ENCODE results near the gene UAP1L1.

Gene UAP1L1

DNA sequence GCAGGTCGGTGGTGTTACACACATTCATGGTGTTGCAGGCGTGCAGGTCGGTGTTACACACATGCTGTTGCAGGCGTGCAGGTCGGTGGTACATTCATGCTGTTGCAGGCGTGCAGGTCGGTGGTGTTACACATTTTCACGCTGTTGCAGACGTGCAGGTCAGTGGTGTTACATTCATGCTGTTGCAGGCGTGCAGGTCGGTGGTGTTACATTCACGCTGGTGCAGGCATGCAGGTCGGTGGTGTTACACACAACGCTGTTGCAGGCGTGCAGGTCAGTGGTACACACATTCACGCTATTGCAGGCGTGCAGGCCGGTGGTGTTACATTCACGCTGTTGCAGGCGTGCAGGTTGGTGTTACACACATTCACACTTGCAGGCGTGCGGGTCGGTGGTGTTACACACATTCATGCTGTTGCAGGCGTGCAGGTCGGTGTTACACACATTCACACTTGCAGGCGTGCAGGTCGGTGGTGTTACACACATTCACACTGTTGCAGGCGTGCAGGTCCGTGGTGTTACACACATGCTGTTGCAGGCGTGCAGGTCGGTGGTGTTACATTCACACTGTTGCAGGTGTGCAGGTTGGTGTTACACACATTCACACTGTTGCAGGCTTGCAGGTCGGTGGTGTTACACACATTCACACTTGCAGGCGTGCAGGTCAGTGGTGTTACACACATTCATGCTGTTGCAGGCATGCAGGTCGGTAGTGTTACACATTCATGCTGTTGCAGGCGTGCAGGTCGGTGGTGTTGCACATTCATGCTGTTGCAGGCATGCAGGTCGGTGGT, 26.1 kb downstream of the UAP1L1 start:
- no peak for DNase-seq

- DNase-seq, result no peak
Observed at GRCh38 chr9:137105814-137106661, 28.7 kb downstream of the UAP1L1 start.

GRCh38 chr9:137106662-137107250, 29.4 kb downstream of the UAP1L1 start:
- DNase-seq, result no peak

DNA sequence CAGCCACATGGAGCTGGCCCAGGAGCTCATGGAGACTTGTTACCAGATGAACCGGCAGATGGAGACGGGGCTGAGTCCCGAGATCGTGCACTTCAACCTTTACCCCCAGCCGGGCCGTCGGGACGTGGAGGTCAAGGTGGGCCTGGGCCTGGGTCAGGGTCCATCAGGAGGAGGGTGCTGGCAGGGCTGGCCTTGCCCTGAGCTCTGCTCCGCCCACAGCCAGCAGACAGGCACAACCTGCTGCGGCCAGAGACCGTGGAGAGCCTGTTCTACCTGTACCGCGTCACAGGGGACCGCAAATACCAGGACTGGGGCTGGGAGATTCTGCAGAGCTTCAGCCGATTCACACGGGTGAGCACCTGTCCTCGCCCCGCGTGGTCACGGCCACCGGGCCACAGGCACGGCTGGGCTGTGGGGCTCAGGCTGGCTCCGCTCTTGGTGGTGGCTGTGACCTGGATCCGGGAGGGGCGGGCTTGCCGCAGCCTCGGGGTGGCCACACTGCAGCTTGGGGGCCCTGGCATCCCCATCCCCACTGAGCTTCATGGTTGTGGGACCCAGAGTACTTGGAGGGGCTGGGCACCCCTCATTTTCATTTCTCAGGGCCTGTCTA, 30.1 kb downstream of the UAP1L1 start:
- no peak for DNase-seq

- no peak for DNase-seq
Observed at GRCh38 chr9:137107982-137108381, 30.7 kb downstream of the UAP1L1 start.

- no peak for DNase-seq
Observed at GRCh38 chr9:137108608-137109249, 31.4 kb downstream of the UAP1L1 start.

DNA sequence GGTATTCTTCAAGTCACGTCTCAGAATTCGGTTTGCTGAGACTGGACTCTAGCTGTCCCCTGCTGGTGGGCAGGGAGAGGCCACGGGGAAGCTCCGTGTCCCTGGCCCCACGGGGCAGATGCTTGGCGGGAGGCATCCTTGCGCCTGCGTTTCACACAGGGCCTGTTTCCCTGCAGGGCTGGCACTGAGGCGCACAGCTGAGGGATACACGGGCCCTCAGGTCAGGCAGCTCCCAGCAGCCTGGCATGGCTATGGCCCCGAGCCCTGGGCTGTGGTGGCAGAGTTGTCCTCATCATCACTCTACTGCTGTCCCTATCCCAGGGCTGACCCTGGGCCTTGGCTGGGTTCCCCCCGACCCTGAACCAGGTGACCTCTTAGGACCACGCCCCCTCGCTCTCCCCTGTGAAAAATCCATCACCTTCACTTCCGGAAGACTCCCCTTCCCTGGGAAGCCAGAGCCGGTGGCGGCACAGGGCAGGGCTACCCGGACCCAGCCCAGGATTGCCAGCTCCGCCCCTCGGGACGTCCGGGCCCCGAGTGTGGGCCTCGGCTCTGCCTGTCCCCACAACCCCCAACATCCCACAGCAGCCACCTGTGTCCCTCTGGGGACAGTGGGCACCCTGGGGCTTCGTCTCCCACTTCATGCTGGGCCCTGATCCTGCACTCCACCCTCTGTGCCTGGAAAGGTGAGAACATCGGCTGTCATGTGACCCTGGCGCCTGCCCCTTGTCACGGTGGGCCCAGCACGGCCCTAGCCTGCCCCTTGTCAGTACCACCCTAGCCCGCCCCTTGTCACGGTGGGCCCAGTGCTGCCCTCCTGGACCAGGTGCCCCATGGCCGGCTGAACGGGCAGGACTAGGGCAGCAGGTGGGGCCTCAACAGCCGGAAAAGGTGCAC, 32.2 kb downstream of the UAP1L1 start:
- DNase-seq, result no peak

DNA sequence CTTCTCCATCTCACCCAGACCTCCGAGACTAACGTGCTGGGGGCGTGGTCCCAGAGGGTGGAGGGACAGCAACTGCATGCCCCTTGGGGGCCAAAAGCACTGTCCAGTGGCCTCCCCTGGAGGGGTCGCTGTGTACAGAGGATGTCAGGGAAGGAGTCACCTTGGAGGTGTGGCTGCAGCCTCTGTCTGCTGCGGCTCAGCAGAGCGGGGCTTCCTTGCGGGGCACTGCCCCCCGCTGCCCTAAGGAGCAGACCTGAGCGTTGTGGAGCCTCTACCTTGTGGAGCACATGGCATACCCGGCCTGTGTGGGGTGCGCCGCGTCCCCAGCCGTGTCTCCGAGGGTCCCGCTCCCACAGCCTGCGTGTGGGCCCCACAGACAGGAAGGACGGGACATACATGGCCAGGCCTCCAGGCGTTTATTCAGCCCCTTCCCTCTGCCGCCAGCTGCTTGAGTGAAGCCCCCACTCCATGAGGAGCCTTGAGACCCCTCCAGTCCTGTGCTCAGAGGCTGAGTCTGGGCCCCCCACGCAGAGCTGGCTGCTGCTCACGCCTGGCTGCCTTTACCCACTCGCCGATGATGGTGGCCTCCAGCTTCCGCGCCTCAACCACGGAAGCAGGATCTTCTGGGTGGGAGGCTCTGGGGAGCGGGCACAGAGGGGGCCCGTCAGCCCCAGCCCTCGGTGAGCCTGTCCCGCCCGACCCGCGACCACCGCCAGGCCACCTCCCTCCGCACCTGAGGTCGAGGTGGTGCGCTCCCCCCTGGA, 33.0 kb downstream of the UAP1L1 start:
- DNase-seq, result no peak

GRCh38 chr9:137110911-137111787, 33.8 kb downstream of the UAP1L1 start:
- no peak for DNase-seq

- DNase-seq, result no peak
Observed at GRCh38 chr9:137111788-137112563, 34.7 kb downstream of the UAP1L1 start.

- no peak for DNase-seq
Observed at GRCh38 chr9:137112564-137113384, 35.5 kb downstream of the UAP1L1 start.

DNA sequence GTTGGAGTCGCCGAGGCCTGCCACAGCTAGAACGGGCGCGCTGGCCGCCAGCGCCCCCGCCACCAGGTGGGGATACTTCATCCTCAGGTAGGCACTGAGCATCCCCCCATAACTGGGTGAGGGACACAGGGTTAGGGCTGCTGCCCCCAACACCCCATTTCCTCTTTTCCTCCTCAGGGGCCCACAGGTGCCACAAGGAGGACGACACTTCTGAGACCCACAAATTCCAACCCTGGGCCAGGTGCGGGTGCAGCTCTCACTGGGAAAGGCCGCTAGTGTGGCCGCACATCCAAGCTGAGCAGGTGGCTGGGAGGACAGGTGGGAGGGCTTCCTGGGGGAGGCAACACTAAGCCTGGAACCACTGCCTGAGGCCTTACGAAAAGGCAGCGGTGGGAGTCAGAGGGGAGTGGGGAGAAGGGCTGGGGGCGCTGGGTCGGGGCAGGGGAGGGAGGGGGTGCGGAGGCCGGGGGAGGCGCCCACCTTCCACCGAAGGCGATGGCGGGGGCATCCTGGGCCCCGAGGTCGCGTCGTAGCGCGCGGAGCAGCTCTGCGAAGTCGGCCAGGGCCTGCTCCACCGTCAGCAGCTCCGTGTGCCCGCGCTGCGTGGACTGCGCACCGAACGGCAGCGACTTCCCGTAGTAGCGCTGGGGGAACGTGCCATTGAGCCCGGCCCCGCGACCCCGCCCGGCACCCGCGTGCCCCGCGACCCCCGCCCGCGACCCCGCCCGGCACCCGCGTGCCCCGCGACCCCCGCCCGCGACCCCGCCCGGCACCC, 36.3 kb downstream of the UAP1L1 start:
- no peak for DNase-seq

GRCh38 chr9:137114220-137114612, 36.9 kb downstream of the UAP1L1 start:
- DNase-seq, result no peak

DNA sequence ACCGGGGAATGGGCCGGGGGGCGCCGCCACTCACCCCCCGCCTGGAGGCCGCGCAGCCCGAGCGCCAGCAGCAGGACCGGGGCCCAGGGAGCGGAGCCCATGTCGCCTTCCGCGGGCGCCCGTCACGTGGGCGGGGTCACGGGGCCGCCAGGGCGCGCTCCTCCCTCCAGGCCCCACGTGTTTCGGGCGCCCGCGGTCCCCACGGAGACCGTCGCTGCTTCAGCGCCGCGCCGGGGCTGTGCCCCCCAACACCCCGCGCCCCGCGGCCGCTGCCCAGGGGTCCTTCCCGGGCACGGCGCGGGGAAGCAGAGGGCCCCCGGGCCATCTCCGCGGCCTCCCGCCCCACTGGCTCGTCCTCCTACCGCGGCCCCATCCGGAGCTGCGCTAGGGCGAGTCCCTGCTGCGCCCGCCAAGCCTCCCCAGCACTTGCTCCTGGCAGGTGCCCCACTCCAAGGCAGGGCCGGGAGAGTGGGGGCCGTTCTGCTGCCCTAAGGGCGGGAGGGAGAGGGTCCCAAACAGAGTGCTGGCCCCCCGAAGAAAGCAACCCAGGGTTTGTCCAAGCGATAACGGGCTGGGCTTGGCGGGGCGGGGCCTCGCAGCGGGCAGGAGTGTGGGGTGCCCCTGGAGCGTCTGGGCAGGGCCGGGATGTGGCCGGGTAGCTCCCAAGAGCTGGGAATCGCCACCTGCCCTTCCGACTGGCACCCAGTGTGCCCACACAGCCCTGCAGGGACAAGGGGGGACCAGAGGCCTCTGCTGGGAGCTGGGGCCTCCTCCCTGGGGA, 37.5 kb downstream of the UAP1L1 start, which contains the start of gene DPP7:
Gene DPP7 (minus strand): TSS at position 121 of the 781 bp plus-strand sequence. CDS start 20 bp downstream, at position 101.
- DNase-seq, result peak; percentile 17 to 49

DNA sequence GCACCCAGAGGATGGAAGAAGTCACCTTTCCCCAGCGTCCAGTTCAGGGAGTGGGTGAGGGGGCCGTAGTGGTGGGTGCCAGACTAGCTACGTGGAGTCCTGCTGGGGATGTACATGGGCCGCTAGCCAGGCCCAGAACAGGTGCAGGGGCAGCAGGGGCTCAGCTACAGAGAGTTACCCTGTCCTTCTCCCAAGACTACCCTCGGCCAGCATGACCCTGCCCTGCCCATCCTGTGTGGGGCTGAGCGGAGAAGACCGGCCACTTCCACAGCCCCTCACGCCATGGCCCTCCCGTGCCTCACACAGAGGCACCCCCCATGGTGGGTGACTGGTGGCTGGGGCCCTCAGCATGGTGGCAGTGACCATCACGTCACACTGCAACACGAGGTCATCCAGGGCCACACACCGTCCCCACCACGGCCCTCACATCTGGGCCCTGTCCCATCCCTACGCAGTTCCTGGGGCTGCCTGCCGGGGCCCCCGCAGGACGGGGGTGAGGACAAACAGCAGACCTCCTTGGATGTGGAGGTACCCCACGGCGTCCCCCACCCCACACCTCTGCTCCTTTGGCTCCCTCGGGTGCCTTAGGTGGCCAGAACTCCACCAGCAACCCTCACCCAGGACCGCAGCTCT, 38.2 kb downstream of the UAP1L1 start:
- no peak for DNase-seq

GRCh38 chr9:137116027-137116507, 38.8 kb downstream of the UAP1L1 start:
- DNase-seq, result no peak

All from bone marrow (tissue), 2 donors.